Hematopoietic multipotent progenitor cell treated with erythropoietin and hydrocortisone succinate and interleukin-3 and kit ligand, for 4 days (in vitro differentiated cells): ENCODE results near the gene TAF4.
A peak's percentile ranks its signal among the peaks of the same experiment; 100 is the strongest.
"Not testable (repeated sequence)": the region's sequence is repeated elsewhere in the genome, so short reads cannot be mapped to it uniquely, and the experiment has no call there.

Experiments
- DNase-seq: peaks from one replicate; pipeline ENCODE4 v3.0.0-alpha.2; 2015

TAF4 gene

DNA sequence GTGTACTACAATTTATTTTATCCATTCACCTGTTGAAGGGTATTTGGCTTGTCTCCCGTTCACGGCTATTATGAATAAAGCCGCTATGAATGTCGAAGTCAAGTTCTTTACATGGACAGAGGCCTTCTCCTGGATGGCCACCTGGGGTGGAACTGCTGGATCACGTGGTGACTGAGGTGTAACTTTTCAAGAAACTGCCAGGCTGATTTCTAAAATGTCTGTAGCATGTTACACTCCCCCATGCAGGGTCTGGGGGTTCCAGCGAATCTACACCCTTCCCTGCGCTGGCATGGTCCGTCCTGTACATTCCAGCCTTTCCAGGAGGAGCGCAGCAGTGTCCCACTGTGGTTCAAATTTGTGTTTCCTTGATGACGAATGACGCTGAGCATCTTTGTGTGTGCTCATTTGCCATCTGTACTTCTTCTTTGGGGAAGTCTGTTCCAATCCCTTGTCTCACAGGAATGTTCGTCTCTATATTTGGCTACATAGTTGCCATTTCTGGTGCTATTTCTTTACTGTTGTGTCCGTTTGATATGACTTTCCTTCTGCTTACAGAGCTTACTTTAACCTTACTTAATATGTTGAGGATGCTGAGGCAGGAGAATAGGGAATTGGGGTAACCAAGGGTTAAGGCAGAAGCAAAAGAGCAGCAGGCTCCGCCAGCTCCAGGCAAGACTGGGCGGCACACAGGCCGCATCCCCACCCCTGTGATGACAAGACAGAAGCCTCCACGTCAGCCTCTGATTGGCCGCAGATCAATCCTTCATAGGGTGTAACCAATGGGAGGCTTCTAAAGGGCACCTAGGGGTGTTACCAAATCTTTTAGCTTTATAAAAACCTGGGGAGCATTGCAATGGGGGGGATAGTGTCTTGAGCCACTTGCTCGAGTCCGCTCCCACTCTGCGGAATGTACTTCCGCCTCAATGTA, 106.6 kb downstream of the TAF4 start:
- peak; percentile 21 for DNase-seq

DNA sequence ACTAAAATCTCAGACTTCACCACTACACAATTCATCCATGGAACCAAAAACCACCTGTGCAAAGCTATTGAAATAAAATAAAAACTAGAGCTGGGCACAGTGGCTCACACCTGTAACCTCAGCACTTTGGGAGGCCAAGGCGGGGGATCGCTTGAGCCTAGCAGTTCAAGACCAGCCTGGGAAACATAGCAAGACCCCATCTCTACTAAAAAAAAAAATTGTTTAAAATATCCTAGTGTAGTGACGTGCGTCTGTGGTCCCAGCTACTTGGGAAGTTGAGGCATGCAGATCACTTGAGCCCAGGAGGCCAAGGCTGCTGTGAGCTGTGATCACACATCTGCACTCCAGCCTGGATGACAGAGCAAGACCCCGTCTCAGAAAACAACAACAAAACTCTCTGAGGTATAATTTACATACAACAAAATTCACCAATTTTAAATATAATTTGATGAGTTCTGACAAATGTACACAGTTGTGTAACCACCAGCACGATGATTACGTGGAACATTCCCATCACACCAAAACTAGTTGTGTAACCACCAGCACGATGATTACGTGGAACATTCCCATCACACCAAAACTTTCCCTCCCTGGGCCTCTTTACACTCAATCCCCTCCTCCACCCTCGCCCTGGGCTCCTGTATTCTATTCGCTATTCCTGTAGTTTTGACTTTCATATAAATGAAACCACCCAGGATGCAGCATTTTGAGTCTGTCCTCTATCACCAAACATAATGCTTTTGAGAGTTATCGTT, 107.5 kb downstream of the TAF4 start:
- DNase-seq, result no peak

GRCh38 chr20:61956396-61957342, 109.0 kb downstream of the TAF4 start:
- no peak for DNase-seq

DNA sequence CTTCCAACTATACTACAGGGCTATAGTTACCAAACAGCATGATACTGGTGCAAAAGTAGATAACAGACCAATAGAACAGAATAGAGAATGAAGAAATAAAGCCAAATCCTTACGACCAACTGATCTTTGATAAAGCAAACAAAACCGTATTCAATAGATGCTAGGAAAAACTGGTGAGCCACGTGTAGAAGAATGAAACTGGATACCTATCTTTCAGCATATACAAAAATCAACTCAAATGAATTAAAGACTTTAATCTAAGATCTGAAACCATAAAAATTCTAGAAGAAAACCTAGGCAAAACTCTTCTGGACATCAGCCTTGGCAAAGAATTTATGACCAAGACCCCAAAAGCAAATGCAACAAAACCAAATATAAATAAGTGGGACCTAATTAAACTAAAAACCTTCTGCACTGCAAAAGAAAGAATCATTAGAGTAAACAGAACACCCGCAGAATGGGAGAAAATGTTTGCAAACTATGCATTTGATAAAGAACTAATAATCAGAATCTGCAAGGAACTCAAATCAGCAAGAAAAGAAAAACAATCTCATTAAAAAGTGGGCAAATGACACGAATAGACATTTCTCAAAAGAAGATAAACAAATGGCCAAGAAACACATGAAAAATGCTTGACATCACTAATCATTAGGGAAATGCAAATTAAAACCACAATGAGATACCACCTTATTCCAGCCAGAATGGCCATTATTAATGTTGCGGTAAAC, 109.8 kb downstream of the TAF4 start:
- no peak for DNase-seq

GRCh38 chr20:61954276-61955021, 111.2 kb downstream of the TAF4 start:
- DNase-seq, result no peak

GRCh38 chr20:61953037-61954021, 112.4 kb downstream of the TAF4 start:
- DNase-seq, result no peak

DNA sequence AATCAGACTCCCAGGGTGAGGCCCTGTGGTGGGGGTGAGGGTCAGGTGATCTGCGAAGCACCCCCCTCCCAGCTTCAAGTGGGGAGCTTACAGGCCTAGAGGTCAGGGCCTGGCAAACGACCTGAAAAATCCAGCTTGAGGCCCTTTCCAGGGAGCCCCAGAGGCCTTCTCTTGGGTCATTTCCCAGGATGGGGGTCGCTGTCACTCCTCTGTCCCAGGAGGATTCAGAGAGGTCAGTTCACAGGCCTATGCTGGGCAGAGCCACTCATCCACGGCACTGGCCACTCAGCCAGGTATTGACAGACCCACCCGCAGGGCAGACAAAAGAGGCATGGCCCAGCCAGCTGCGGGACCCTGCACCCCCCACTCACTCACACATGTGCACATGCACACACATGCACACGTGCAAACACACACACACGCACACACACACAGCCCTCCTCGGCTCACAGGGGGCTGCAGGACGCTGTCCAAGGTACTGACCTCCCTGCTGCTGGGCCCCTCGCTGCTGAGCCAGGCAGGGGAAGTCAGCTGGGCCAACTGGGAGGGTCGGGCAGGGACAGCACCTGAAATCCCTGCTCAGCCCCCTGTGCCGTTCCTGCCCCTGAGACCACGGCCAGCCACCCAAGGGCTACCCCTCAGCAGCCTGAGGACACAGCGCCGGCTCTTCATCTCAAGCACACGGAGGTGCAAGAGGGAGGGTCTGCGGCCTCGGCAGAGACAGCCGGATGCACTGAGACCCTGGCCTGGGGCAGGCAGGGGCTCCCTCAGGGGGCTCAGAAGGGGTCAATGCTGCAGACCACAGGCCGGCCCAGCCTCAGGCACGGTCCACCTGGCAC, 113.8 kb downstream of the TAF4 start:
- DNase-seq, result peak; percentile 50

DNA sequence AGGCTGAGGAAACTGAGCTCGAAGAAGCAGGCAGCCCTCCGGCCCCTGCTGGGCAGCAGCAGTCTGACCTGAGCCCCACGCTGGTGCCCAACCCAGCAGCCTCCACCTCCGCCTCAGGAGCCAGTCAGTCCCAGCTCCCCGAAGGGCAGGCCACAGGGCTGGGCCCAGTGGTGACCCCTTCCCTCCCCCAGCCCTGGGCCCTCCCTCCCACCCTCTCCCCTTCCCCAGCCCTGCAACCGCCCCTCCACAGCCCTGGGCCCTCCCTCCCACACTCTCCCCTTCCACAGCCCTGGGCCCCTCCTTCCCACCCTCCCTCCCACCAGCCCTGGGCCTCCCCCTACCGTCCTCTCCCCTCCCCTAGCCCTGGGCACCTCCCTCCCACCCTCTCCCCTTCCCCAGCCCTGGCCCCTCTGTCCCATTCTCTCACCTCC, 115.0 kb downstream of the TAF4 start:
- no peak for DNase-seq

GRCh38 chr20:61949714-61950640, 115.7 kb downstream of the TAF4 start:
- DNase-seq, result no peak

DNA sequence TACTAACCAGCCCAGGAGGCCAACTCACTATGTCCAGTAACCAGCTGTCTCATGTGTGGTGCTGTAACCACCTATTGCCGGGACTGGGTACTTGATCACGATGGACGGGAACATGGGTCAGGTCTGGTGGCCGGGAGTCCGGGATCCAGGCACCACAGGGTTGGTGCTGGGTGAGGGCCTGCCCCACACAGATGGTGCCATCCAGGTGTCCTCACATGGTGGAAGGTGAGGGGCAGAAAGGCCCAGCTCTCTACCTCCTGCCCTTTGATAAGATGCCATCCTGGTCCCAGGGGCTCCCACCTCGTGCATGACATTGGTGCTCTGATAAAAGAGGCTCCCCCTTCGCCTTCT, 116.3 kb downstream of the TAF4 start:
- DNase-seq, result no peak

GRCh38 chr20:61948586-61949362, 116.9 kb downstream of the TAF4 start:
- no peak for DNase-seq

GRCh38 chr20:61948056-61948455, 117.6 kb downstream of the TAF4 start:
- not testable (repeated sequence) for DNase-seq

DNA sequence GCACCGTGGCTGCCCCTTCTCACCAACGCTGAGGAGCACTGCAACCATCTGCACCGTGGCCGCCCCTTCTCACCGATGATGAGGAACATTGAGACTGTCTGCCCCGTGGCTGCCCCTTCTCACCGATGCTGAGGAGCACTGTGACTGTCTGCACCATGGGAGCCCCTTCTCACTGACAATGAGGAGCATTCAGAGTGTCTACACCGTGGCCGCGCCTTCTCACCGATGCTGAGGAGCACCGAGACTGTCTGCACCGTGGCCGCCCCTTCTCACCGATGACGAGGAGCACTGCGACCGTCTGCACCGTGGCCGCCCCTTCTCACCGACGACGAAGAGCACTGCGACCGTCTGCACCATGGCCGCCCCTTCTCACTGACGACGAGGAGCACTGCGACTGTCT, 120.2 kb downstream of the TAF4 start:
- not testable (repeated sequence) for DNase-seq

DNA sequence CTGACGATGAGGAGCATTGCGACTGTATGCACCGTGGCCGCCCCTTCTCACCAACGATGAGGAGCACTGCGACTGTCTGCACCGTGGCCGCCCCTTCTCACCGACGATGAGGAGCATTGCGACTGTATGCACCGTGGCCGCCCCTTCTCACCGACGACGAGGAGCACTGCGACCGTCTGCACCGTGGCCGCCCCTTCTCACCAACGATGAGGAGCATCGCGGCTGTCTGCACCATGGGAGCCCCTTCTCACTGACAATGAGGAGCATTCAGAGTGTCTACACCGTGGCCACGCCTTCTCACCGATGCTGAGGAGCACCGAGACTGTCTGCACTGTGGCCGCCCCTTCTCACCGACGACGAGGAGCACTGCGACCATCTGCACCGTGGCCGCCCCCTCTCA, 120.7 kb downstream of the TAF4 start:
- not testable (repeated sequence) for DNase-seq

DNA sequence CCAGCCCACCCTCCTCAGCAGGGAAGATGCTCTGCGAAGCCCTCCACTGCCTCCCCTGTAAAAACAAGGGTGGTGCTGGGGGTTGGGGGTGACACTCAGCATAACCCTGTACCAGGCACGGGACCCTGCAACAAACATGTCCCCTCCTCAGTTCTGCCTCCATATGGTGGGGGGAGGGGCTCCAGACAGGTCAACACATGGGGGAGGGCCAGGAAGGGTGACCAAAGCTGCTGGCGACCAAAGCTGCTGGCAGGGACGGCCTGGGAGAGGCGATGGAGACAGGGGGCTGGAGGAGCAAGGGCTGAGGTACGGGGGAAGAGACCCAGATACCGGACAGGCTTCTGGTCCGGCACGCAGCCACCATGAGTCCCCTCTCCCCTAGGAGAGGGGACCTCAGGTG, 123.2 kb downstream of the TAF4 start:
- no peak for DNase-seq

DNA sequence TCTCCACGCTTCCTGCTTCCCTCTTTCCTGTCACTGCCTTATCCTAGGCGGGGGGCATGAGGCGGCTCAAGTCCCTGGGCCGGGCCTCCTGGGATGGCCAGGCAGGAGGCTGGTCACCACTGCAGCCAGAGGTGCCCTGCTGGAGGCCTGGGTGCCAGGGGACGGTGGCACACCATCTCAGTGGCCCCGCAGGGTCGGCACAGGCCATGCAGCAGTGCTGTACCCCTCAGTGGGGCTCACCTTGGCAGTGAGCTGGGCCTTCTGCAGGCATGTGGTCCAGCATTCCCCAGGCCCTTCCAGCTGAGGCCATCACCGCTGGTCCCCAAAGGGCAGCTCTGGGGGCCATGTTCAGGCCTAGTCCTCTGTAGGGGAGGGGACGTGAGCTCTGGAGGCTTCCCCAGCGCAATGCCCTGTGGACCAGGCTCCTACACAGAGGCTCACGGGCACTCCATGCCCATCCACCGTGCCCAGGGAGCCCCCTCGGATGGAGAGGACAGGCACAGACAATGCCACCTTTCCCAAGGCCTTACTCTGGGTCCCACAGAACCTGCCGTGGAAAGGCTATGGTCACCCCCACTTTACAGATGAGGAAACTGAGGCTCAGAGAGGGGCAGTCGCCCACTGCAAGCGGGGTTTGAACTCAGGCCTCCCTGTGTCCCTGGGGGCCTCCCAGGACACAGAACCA, 123.8 kb downstream of the TAF4 start:
- no peak for DNase-seq
